Activated CD4-positive, alpha-beta memory T cell treated with anti-CD3 and anti-CD28 coated beads, Interleukin-2, amount 10 ng/mL, durations not matched to agents 7 days and 5 days (primary cell): ENCODE data around the gene KCNMB3. TPM values are rescaled to one million over a fixed set of nuclear protein-coding genes. Genes with fewer than 3 reads are reported as not detected.
"Not testable (repeated sequence)": the region's sequence is repeated elsewhere in the genome, so short reads cannot be mapped to it uniquely, and the experiment has no call there.

ENCODE experiments used
- CTCF ChIA-PET: fragments of 350-600 bp; sonication (Branson Sonifier 250); formaldehyde crosslinking; loops from one replicate; lab custom pipeline; 2021; ENCODE audit warnings: antibody characterized with exemption, inconsistent platforms; lab: Charles Lee
- POLR2A ChIA-PET: fragments of 350-600 bp; sonication (Branson Sonifier 250); formaldehyde crosslinking; loops from one replicate; lab custom pipeline; 2021; ENCODE audit warnings: antibody characterized with exemption; lab: Charles Lee
- DNase-seq: peaks from one replicate; pipeline ENCODE4 v3.0.0-alpha.2; 2020
- H3K27ac Mint-ChIP-seq: one replicate; pipeline ENCODE4 v1.8.0; 2021; ENCODE audit warnings: mild to moderate bottlenecking, mixed read lengths
- H3K27me3 Mint-ChIP-seq: one replicate; pipeline ENCODE4 v1.8.0; 2021; ENCODE audit warnings: mixed read lengths
- H3K36me3 Mint-ChIP-seq: one replicate; pipeline ENCODE4 v1.8.0; 2021; ENCODE audit warnings: low read depth, mixed read lengths
- H3K4me1 Mint-ChIP-seq: one replicate; pipeline ENCODE4 v1.8.0; 2021; ENCODE audit warnings: mixed read lengths
- H3K4me3 Mint-ChIP-seq: one replicate; pipeline ENCODE4 v1.8.0; 2021; ENCODE audit warnings: mild to moderate bottlenecking, mixed read lengths
- H3K9me3 Mint-ChIP-seq: one replicate; pipeline ENCODE4 v1.8.0; 2021; ENCODE audit warnings: mixed read lengths
- total RNA-seq, 2 experiments: library from RNA; stranded (reverse); gene quantifications; one replicate each; pipeline ENCODE4 v1.2.3, GENCODE V29; 2021

KCNMB3 gene
- total RNA-seq, 2 experiments from 2014 or later, result 0.60 to 1.3 TPM

DNA sequence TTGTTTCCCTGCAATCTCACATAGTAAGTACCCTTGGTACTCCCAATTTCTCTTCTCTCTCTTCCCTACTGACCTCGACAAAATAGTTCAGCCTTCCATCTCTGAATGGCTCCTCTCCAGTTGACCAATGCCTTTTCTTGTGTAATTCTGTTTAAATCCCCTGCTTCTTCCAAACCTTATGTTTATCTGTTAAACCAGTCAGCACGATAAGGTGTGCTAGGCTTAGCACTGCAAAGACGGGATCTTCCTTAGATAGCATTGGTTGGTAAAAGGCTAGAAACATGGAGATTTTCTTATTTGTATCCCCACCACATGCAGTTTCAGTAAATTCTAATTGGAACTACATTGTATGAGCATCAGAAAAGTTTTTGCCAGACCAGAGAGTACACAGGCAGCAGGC is 25.8 kb upstream of the KCNMB3 start:
- no peak overlapping the region for H3K27ac Mint-ChIP-seq
- H3K4me3 Mint-ChIP-seq, result no peak overlapping the region
- H3K36me3 Mint-ChIP-seq, result no peaks in the 10 kb centered on the region
- ChIA-PET CTCF (no interaction called here), POLR2A (no interaction called here)
- no peak for DNase-seq
- H3K9me3 Mint-ChIP-seq, result no peaks in the 10 kb centered on the region
- peaks cover 9% of the 10 kb centered on the region for H3K27me3 Mint-ChIP-seq
- no peaks in the 10 kb centered on the region for H3K4me1 Mint-ChIP-seq

DNA sequence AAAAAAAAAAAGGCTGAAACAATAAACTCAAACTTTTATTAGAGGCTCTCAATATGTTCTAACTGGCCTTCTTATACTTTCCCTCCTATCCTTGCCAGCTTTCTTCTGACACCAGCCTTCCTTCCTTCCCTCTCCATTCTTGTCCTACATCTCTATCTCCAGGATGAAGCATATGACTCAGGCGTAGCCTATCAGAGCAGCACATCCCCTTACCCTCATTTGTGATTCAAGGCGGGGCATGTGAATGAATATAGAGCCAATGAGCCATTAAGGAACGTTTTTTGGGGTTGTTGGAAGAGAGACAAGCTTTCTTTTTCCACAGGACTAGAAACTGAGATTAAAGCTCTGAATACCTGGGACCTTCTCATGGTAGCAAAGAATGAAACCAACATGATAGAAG is 25.1 kb upstream of the KCNMB3 start:
- Mint-ChIP-seq H3K27ac (no peak overlapping the region), H3K36me3 (no peaks in the 10 kb centered on the region), H3K27me3 (peaks cover 9% of the 10 kb centered on the region), H3K4me3 (no peak overlapping the region), H3K9me3 (no peaks in the 10 kb centered on the region), H3K4me1 (no peaks in the 10 kb centered on the region)
- no peak for DNase-seq
- POLR2A ChIA-PET, result no interaction called here
- CTCF ChIA-PET, result no interaction called here

DNA sequence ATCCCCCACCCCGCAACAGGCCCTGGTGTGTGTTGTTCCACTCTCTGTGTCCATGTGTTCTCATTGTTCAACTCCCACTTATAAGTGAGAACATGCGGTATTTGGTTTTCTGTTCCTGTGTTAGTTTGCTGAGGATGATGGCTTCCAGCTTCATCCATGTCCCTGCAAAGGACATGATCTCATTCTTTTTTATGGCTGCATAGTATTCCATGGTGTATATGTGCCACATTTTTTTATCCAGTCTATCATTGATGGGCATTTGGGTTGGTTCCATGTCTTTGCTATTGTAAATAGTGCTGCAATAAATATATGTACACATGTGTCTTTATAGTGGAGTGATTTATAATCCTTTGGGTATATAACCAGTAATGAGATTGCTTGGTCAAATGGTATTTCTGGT is 23.5 kb upstream of the KCNMB3 start:
- not testable (repeated sequence) for H3K9me3 Mint-ChIP-seq, H3K4me3 Mint-ChIP-seq, H3K36me3 Mint-ChIP-seq, H3K27me3 Mint-ChIP-seq, H3K4me1 Mint-ChIP-seq, DNase-seq, H3K27ac Mint-ChIP-seq
- POLR2A ChIA-PET, result interaction anchor here (1.2 kb wide), 1 partner anchor 42 kb away, joined by 3 read pairs; no protein-coding TSS in a partner anchor
- CTCF ChIA-PET, result interaction anchor here (1.1 kb wide), 1 partner anchor 42 kb away, joined by 3 read pairs; no protein-coding TSS in a partner anchor

DNA sequence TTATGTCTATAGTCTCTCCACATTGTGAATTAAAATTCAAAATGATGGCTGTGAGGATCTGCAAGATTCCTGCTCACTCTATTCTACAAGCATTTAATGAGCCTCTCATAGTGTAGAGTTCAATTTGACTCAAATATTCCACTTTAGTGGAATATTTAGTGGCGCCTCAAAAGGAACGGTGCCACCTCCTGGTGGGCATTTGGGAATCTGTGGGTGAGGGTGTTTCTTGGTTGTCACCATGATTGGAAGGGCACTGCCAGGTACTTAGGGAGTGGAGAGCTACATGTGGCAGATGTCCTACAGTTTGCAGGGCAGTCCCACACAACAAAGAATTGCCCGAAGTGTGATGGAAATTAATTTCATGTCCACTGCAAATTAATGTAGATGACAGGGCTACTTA is 21.5 kb upstream of the KCNMB3 start:
- no peak for DNase-seq
- ChIA-PET CTCF (interaction anchor here (0.5 to 0.8 kb wide), 2 partner anchors 44 to 378 kb away, joined by 3 read pairs; no protein-coding TSS in a partner anchor), POLR2A (no interaction called here)
- no peak overlapping the region for H3K4me3 Mint-ChIP-seq
- H3K4me1 Mint-ChIP-seq, result no peaks in the 10 kb centered on the region
- peaks cover 5% of the 10 kb centered on the region for H3K27me3 Mint-ChIP-seq
- no peaks in the 10 kb centered on the region for H3K36me3 Mint-ChIP-seq
- H3K9me3 Mint-ChIP-seq, result no peaks in the 10 kb centered on the region
- no peak overlapping the region for H3K27ac Mint-ChIP-seq

DNA sequence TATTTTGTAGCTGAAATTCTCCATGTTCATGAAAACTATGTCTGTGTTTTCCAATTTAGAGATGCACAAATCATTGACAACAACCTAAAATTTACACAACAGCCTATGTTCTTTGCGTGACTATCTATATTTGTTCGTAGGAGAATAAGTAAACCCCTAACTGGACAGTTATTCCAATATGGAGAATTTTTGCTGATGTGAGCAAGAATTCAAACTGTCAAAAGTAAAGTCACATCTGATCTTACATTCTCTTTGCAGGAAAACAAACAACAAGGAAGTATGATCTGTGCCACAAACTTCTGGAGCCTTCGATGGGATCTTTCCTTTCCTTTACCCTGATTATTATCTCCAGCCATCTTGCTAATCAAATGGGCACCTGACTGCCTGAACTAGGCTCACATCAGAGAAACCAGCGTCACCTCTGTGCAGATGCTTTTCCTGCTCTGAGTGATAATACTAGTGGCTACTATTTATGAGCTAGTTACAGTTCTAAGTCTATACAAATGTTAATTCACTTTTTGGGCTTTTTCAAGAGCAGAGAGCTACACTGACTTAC is 18.3 kb upstream of the KCNMB3 start:
- POLR2A ChIA-PET, result no interaction called here
- Mint-ChIP-seq H3K4me1 (no peaks in the 10 kb centered on the region), H3K9me3 (no peaks in the 10 kb centered on the region), H3K27me3 (peaks cover 15% of the 10 kb centered on the region), H3K4me3 (no peak overlapping the region), H3K27ac (no peak overlapping the region), H3K36me3 (no peaks in the 10 kb centered on the region)
- no peak for DNase-seq
- CTCF ChIA-PET, result interaction anchor here (1.1 kb wide), 1 partner anchor 15 kb away, joined by 3 read pairs; no protein-coding TSS in a partner anchor

DNA sequence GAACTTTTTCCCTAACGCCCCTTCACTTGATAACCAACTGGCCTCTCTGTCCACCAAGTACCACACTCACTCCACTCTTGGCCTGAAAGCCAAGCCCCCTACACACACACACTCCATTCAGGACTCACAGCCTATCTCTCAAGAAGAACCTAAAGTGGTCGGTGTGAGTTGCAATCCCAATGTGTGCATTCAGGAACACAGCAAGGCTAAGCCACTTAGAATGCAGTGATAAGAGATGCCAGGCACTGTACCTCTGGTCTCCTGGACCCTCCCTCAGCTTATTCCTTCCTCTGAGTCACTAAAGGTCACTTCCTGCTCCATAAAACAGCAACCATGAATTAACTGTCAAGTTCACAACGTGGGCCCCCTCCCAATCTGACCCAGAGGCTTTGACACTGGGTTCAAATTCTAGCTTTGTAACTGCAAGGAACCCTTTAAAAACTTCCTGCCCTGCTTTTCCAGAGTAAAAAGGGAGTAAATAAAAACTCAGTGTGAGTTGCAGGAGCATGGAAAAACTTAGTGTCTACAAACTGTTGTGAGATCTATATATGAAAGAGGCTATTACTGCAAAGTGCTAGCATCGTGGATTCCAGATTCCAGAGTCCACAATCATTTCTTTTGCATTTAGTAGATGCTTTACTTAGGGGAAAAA is 17.6 kb upstream of the KCNMB3 start:
- Mint-ChIP-seq H3K4me1 (no peaks in the 10 kb centered on the region), H3K9me3 (no peaks in the 10 kb centered on the region), H3K27ac (no peak overlapping the region), H3K27me3 (peaks cover 15% of the 10 kb centered on the region), H3K36me3 (no peaks in the 10 kb centered on the region), H3K4me3 (no peak overlapping the region)
- ChIA-PET CTCF (no interaction called here), POLR2A (no interaction called here)
- no peak for DNase-seq

DNA sequence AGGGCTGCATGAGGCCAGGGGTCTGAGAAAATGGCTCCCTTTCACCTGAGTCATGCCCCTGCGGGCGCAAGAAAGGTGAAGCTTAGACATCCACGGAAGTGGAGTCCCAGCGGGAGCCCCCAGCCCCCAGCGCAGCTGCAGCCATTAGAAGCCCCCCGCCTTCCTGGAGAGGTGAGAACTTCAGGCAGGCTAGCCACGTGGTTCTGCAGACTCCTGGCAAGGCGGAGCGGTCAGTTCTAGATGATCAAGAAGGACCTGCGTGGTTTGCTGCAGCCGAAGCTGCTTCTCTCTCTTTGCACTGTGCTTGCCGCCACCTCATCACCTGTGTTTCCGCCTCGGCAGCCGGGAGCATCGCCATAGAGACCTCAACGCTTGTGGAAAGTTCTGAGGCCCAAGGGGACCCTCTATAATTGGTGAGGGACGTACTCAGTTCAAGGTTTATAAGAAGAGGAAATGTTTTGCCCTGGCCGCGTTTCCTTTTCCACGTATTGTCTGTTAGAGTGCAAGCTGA is 15.8 kb upstream of the KCNMB3 start:
- CTCF ChIA-PET, result no interaction called here

DNA sequence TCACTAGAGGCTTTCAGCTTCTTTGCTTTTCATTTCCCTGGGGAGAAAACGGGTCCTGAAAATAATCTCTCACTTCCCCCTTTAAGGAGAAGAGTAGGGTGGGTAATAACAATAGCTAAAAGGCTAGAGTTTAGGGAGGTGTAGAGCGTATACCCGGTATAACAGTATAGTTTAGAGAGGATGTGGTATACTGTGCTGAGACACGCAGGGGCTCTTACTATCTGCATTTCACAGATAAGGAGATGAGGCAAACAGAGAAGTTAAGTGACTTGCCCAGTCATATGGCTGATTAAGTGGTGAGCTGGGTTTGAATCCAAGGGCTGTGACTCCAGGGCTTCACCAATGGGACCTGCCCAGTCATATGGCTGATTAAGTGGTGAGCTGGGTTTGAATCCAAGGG is 15.0 kb upstream of the KCNMB3 start:
- H3K9me3 Mint-ChIP-seq, result no peaks in the 10 kb centered on the region
- H3K27me3 Mint-ChIP-seq, result peaks cover 15% of the 10 kb centered on the region
- H3K27ac Mint-ChIP-seq, result no peak overlapping the region
- ChIA-PET POLR2A (no interaction called here), CTCF (interaction anchor here (0.7 kb wide), 1 partner anchor 55 kb away, joined by 3 read pairs; no protein-coding TSS in a partner anchor)
- H3K4me1 Mint-ChIP-seq, result peaks cover 6% of the 10 kb centered on the region
- H3K36me3 Mint-ChIP-seq, result no peaks in the 10 kb centered on the region
- H3K4me3 Mint-ChIP-seq, result no peak overlapping the region
- DNase-seq, result no peak

More for the DNA sequence above, 15.8 kb upstream of the KCNMB3 start:
- Mint-ChIP-seq H3K9me3 (no peaks in the 10 kb centered on the region), H3K36me3 (no peaks in the 10 kb centered on the region), H3K27ac (no peak overlapping the region), H3K27me3 (peaks cover 15% of the 10 kb centered on the region), H3K4me3 (no peak overlapping the region), H3K4me1 (peaks cover 2% of the 10 kb centered on the region)
- no peak for DNase-seq
- POLR2A ChIA-PET, result interaction anchor here (0.5 kb wide), 1 partner anchor 15 kb away, joined by 3 read pairs; no protein-coding TSS in a partner anchor

DNA sequence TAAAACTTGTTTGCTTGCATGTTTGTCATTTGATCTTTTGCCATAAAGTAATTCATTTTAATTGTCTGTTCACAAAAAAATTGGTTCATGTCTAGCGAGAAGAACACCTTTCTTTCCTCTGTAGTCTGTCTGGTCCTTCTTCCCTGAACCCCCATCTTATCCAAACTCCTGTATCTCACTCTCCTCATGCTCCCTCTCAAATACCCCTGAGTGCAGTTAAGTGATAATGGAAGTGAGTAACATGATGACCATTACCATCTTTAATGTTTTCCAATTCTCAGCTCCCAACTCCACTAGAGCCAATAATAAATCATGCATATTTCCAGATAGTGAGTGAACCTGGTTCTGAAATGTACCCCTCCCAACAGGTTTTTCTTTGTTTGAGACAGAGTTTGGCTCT is 14.2 kb upstream of the KCNMB3 start:
- Mint-ChIP-seq H3K4me3 (no peak overlapping the region), H3K27ac (no peak overlapping the region), H3K4me1 (peaks cover 13% of the 10 kb centered on the region), H3K9me3 (no peaks in the 10 kb centered on the region), H3K27me3 (peaks cover 21% of the 10 kb centered on the region), H3K36me3 (no peaks in the 10 kb centered on the region)
- no peak for DNase-seq
- ChIA-PET CTCF (no interaction called here), POLR2A (no interaction called here)

DNA sequence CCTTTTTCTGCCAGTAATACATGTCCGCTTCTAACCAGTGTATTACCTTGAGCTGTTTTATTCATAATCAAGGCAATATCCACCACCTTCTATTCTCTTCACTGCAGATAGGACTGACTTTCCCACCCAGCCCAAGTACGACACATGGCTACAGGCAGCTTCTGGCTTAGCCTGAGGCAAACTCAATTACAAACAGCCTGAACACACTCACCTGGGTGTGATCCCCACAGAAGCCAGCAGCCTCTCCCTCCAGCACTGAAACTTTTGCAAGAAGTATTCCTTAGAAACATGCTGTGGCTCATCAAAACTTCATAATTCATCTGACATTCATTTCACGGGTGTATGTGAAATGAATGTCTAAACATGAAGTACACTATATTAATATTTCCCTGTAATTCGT is 13.5 kb upstream of the KCNMB3 start:
- CTCF ChIA-PET, result no interaction called here
- H3K27ac Mint-ChIP-seq, result no peak overlapping the region
- no peak overlapping the region for H3K4me3 Mint-ChIP-seq
- no peaks in the 10 kb centered on the region for H3K9me3 Mint-ChIP-seq
- DNase-seq, result no peak
- peaks cover 17% of the 10 kb centered on the region for H3K4me1 Mint-ChIP-seq
- POLR2A ChIA-PET, result no interaction called here
- no peaks in the 10 kb centered on the region for H3K36me3 Mint-ChIP-seq
- H3K27me3 Mint-ChIP-seq, result peaks cover 21% of the 10 kb centered on the region

DNA sequence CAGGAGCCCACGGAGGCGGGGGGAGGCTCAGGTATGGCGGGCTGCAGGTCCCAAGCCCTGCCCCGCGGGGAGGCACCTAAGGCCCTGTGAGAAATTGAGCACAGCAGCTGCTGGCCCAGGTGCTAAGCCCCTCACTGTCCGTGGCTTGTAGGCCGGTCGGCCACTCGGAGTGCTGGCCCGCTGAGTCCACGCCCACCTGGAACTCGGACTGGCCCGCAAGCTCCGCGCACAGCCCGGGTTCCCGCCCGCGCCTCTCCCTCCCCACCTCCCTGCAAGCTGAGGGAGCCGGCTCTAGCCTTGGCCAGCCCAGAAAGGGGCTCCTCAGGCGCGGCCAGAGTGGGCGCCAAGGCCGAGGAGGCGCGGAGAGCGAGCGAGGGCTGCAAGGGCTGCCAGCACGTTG is 12.2 kb upstream of the KCNMB3 start:
- ChIA-PET CTCF (interaction anchor here (1.0 to 1.2 kb wide), 2 partner anchors 9 to 248 kb away, joined by 3 to 4 read pairs; no protein-coding TSS in a partner anchor), POLR2A (no interaction called here)
- H3K27ac Mint-ChIP-seq, result no peak overlapping the region
- peaks cover 18% of the 10 kb centered on the region for H3K27me3 Mint-ChIP-seq
- no peak overlapping the region for H3K4me3 Mint-ChIP-seq
- DNase-seq, result no peak
- no peaks in the 10 kb centered on the region for H3K9me3 Mint-ChIP-seq
- no peaks in the 10 kb centered on the region for H3K36me3 Mint-ChIP-seq
- peaks cover 22% of the 10 kb centered on the region for H3K4me1 Mint-ChIP-seq

DNA sequence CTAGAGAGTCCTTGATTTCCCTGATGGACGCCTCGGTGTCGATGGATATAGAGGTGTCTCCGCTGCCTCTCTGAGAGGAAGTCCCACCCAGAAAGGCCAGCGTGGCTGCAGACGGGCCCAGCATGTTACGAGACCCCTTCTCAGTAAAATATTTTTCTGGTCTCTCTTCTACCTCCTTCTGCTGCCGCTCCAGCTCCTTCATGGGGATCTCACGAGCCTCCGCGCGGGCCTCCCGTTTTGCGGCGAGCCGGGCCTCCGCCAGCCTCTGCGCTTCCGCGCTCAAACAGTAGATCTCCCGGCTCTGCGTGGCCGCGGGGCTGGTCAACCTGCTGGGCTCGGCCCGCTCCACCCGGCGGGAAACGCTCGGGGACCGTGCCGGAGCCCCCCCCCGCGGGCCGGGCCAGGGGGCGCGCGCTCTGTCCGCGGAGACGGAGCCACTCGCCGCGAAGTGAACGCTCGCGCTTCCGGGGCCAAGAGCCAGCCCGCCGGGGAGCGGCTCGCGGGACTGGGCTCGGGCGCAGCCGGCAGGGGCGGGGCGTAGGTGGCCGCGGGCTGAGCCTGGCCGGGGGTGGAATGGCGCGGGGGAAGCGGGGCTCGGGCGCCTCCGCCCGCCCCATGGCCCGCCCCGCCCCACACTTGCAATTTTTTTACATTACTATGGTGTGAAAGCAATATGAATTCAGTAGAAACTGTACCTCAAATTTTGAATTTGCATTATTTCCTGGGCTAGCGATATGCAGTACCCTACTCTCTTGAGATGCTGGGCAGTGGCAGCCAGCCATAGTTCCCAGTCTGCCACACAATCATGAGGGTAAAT is 10.2 kb upstream of the KCNMB3 start:
- POLR2A ChIA-PET, result interaction anchor here (1.0 to 2.4 kb wide), 3 partner anchors 31 to 190 kb away, joined by 3 to 12 read pairs (median 3); partner anchors contain the start of genes PIK3CA and ZMAT3
- Mint-ChIP-seq H3K36me3 (no peaks in the 10 kb centered on the region), H3K9me3 (no peaks in the 10 kb centered on the region), H3K4me3 (peak overlapping the region; percentile 75), H3K27ac (no peak overlapping the region), H3K4me1 (peaks cover 24% of the 10 kb centered on the region), H3K27me3 (peaks cover 14% of the 10 kb centered on the region)
- peak; percentile 74 for DNase-seq
- CTCF ChIA-PET, result interaction anchor here (0.9 kb wide), 1 partner anchor 60 kb away, joined by 3 read pairs; no protein-coding TSS in a partner anchor
